ENCODE data around the gene FRAT1.

DNA sequence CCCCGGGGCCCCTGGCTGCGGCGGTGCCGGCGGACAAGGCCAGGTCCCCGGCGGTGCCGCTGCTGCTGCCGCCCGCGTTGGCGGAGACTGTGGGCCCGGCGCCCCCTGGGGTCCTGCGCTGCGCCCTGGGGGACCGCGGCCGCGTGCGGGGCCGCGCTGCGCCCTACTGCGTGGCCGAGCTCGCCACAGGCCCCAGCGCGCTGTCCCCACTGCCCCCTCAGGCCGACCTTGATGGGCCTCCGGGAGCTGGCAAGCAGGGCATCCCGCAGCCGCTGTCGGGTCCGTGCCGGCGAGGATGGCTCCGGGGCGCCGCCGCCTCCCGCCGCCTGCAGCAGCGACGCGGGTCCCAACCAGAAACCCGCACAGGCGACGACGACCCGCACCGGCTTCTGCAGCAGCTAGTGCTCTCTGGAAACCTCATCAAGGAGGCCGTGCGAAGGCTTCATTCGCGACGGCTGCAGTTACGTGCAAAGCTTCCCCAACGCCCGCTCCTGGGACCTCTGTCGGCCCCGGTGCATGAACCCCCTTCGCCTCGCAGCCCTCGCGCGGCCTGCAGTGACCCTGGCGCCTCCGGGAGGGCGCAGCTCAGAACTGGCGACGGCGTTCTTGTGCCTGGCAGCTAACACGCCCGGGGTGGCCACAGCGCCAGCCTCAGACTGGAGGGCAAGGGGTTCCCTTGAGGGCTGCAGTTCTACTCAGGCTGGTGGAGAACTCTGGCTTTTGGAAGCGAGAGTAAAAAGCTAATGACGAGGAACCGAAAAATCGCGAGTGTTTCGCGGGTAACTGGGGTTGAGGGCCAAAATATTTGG, 804 bp downstream of the FRAT1 start:
- TF ChIP-seq, protein P1, sequence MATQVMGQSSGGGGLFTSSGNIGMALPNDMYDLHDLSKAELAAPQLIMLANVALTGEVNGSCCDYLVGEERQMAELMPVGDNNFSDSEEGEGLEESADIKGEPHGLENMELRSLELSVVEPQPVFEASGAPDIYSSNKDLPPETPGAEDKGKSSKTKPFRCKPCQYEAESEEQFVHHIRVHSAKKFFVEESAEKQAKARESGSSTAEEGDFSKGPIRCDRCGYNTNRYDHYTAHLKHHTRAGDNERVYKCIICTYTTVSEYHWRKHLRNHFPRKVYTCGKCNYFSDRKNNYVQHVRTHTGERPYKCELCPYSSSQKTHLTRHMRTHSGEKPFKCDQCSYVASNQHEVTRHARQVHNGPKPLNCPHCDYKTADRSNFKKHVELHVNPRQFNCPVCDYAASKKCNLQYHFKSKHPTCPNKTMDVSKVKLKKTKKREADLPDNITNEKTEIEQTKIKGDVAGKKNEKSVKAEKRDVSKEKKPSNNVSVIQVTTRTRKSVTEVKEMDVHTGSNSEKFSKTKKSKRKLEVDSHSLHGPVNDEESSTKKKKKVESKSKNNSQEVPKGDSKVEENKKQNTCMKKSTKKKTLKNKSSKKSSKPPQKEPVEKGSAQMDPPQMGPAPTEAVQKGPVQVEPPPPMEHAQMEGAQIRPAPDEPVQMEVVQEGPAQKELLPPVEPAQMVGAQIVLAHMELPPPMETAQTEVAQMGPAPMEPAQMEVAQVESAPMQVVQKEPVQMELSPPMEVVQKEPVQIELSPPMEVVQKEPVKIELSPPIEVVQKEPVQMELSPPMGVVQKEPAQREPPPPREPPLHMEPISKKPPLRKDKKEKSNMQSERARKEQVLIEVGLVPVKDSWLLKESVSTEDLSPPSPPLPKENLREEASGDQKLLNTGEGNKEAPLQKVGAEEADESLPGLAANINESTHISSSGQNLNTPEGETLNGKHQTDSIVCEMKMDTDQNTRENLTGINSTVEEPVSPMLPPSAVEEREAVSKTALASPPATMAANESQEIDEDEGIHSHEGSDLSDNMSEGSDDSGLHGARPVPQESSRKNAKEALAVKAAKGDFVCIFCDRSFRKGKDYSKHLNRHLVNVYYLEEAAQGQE (IDR thresholded peaks at IDR 0.05; ENCODE audit: low read depth) = no peak
- TF ChIP-seq EGR1 (IDR thresholded peaks at IDR 0.05; ENCODE audit: low read depth) (no peak), POLR2A (IDR thresholded peaks at IDR 0.05; ENCODE audit: borderline replicate concordance, extremely low read depth, insufficient read depth, insufficient read length) (no peak), POLR2AphosphoS5 (IDR thresholded peaks at IDR 0.05; ENCODE audit: low read depth, low read length) (no peak), SP1 (IDR thresholded peaks at IDR 0.05; ENCODE audit: low read depth) (no peak), EZH2 (IDR thresholded peaks at IDR 0.05) (no peak), EZH2phosphoT487 (IDR thresholded peaks at IDR 0.05; ENCODE audit: borderline replicate concordance) (no peak), YY1 (IDR thresholded peaks at IDR 0.05; ENCODE audit: extremely low read depth, insufficient replicate concordance, low read depth, low read length) (no peak)
- TF ChIP-seq, protein P2, sequence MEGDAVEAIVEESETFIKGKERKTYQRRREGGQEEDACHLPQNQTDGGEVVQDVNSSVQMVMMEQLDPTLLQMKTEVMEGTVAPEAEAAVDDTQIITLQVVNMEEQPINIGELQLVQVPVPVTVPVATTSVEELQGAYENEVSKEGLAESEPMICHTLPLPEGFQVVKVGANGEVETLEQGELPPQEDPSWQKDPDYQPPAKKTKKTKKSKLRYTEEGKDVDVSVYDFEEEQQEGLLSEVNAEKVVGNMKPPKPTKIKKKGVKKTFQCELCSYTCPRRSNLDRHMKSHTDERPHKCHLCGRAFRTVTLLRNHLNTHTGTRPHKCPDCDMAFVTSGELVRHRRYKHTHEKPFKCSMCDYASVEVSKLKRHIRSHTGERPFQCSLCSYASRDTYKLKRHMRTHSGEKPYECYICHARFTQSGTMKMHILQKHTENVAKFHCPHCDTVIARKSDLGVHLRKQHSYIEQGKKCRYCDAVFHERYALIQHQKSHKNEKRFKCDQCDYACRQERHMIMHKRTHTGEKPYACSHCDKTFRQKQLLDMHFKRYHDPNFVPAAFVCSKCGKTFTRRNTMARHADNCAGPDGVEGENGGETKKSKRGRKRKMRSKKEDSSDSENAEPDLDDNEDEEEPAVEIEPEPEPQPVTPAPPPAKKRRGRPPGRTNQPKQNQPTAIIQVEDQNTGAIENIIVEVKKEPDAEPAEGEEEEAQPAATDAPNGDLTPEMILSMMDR (IDR thresholded peaks at IDR 0.05 in 2 of 3, conservative IDR thresholded peaks at IDR 0.05 in 1 of 3; ENCODE audit: borderline replicate concordance in 1 of 3, insufficient read depth in 1 of 3, low read depth in 2 of 3, low read length in 2 of 3) = no peak
- TF ChIP-seq, protein P3, sequence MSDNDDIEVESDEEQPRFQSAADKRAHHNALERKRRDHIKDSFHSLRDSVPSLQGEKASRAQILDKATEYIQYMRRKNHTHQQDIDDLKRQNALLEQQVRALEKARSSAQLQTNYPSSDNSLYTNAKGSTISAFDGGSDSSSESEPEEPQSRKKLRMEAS (IDR thresholded peaks at IDR 0.05) = no peak

Data from HCT116 (cell line).